ENCODE results near the gene ANO3.
"Not testable (repeated sequence)": the region's sequence is repeated elsewhere in the genome, so short reads cannot be mapped to it uniquely, and the experiment has no call there.

The ANO3 gene

GRCh38 chr11:26579683-26580082 is 247.8 kb downstream of the ANO3 start:
- no peak for DNase-seq

- DNase-seq: no peak
These were observed 249.0 kb downstream of the ANO3 start for GRCh38 chr11:26580929-26581328.

GRCh38 chr11:26583550-26583949 is 251.6 kb downstream of the ANO3 start:
- DNase-seq: no peak

GRCh38 chr11:26584818-26585217 is 252.9 kb downstream of the ANO3 start:
- DNase-seq: no peak

- no peak for DNase-seq
These were observed 255.1 kb downstream of the ANO3 start for GRCh38 chr11:26587073-26587472.

- no peak for DNase-seq
These were observed 261.8 kb downstream of the ANO3 start for GRCh38 chr11:26593691-26594090.

GRCh38 chr11:26595207-26595865 is 263.4 kb downstream of the ANO3 start:
- DNase-seq: not testable (repeated sequence)

- DNase-seq: not testable (repeated sequence)
These were observed 265.2 kb downstream of the ANO3 start for GRCh38 chr11:26597049-26597689.

- no peak for DNase-seq
These were observed 266.0 kb downstream of the ANO3 start for GRCh38 chr11:26597899-26598298.

GRCh38 chr11:26599425-26599824 is 267.5 kb downstream of the ANO3 start:
- DNase-seq: no peak

GRCh38 chr11:26599876-26600434 is 268.0 kb downstream of the ANO3 start:
- no peak for DNase-seq

GRCh38 chr11:26607725-26608506 is 276.0 kb downstream of the ANO3 start:
- no peak for DNase-seq

- DNase-seq: no peak
These were observed 276.7 kb downstream of the ANO3 start for GRCh38 chr11:26608507-26609146.

GRCh38 chr11:26613759-26614158 is 281.8 kb downstream of the ANO3 start:
- no peak for DNase-seq

- no peak for DNase-seq
These were observed 286.5 kb downstream of the ANO3 start for GRCh38 chr11:26618441-26618840.

- DNase-seq: no peak
These were observed 288.5 kb downstream of the ANO3 start for GRCh38 chr11:26620282-26621045.

- DNase-seq: no peak
These were observed 289.2 kb downstream of the ANO3 start for GRCh38 chr11:26621132-26621531.

- DNase-seq: no peak
These were observed 290.3 kb downstream of the ANO3 start for GRCh38 chr11:26622181-26622580.

GRCh38 chr11:26623076-26623659 is 291.2 kb downstream of the ANO3 start:
- no peak for DNase-seq

- DNase-seq: no peak
These were observed 294.4 kb downstream of the ANO3 start for GRCh38 chr11:26626346-26626745.

GRCh38 chr11:26632691-26633159 is 300.8 kb downstream of the ANO3 start:
- DNase-seq: no peak

GRCh38 chr11:26643314-26643713 is 311.4 kb downstream of the ANO3 start:
- DNase-seq: not testable (repeated sequence)

Data from activated CD4-positive, alpha-beta T cell treated with anti-CD3 and anti-CD28 coated beads for 4 hours (primary cell).